NB4 (cell line): Measurements from ENCODE around the gene ZNF185.

Experiments used
- MYC ChIP-seq: IDR thresholded peaks from 2 replicates; pipeline ENCODE4 v1.6.1; 2011; ENCODE audit warnings: low read depth, low read length
- POLR2A ChIP-seq: IDR thresholded peaks from 2 replicates; pipeline ENCODE4 v1.6.1; 2011; ENCODE audit warnings: mild to moderate bottlenecking; ENCODE audit not compliant: insufficient read length; ENCODE audit errors: extremely low read depth
- TF ChIP-seq, protein P1 (sequence below): IDR thresholded peaks from one replicate; pipeline ENCODE4 v1.5.1; 2012; ENCODE audit warnings: low read depth, low read length
- TF ChIP-seq, protein P2 (sequence below): IDR thresholded peaks from 2 replicates; pipeline ENCODE4 v1.6.1; 2011; ENCODE audit warnings: low read depth, low read length

DNA sequence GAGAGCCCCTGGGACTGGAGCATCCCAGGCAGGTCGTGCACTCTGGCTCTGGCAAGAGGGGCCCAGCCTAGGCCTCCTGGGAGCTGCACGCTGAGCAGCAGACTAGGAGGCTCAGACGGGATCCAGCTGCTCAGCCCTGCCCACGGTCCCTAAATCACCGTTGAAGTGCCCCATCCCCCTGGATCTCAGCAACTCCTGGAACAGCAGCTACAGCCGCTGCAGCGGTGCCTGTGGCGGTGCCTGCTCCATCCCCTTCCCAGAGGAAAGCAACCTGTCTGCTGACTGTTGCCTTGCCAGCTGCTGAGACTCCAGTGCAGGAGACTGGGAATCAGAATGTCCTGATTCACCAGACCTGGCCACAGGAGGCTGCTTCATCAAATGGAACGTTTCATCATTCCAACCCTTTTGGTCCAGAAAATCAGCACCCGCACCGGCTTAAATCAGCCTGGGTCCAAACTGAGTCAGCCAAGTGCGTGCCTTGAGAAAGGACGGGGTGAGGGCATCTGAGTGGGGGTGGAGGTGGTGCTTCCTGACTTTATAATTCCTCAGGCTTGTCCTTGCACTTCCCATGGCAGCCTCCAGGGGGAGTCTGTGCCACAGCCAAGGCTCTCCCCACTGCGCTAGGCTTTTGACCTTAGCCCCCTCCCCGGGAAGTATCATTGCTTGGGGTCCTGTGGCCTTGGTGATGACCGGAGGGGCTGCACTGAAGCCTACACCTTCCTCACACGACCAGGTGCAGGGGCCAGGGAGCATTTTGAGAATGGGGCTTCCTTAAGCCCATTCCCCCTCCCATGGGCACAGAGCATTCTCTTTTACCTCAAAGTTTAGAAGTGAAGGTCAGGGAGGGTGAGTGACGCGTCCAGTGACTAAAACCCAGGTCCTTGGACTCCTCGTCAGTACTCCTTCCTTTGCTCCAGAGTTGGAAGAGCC, 6.5 kb downstream of the ZNF185 start:
- TF ChIP-seq POLR2A (no peak), MYC (no peak)
- TF ChIP-seq, protein P1, sequence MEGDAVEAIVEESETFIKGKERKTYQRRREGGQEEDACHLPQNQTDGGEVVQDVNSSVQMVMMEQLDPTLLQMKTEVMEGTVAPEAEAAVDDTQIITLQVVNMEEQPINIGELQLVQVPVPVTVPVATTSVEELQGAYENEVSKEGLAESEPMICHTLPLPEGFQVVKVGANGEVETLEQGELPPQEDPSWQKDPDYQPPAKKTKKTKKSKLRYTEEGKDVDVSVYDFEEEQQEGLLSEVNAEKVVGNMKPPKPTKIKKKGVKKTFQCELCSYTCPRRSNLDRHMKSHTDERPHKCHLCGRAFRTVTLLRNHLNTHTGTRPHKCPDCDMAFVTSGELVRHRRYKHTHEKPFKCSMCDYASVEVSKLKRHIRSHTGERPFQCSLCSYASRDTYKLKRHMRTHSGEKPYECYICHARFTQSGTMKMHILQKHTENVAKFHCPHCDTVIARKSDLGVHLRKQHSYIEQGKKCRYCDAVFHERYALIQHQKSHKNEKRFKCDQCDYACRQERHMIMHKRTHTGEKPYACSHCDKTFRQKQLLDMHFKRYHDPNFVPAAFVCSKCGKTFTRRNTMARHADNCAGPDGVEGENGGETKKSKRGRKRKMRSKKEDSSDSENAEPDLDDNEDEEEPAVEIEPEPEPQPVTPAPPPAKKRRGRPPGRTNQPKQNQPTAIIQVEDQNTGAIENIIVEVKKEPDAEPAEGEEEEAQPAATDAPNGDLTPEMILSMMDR: peak; percentile 75
- TF ChIP-seq, protein P2, sequence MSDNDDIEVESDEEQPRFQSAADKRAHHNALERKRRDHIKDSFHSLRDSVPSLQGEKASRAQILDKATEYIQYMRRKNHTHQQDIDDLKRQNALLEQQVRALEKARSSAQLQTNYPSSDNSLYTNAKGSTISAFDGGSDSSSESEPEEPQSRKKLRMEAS: no peak
